Measurements from ENCODE around the gene PLXNA1.

PLXNA1 gene

DNA sequence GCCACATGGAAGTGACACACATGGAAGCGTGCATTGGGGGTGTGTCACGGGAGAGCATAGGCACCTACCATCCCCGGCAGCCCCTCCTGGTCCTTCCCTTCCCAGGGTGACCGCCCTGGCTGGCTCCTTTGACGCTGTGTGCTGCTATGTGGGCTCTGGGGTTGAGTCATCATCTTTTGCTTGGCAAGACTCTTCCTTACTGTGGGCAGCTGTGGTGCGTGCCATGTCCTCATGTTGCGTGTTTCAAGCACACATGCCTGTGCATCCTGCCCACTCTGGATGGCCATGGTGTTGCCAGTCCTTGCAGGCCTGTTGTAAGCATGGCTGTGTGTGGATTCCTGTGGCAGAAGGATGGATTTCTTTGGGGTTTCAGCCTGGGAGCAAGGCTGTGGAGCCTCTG lies 14.0 kb downstream of the PLXNA1 start:
- no peaks in the 10 kb centered on the region for H3K27me3 ChIP-seq (ENCODE audit: low read depth, low read length)
- no peak overlapping the region for H3K9ac ChIP-seq (ENCODE audit: low read length)
- H3K4me1 ChIP-seq (ENCODE audit: low read length): peaks cover 12% of the 10 kb centered on the region
- H3K27ac ChIP-seq (ENCODE audit: low read length): no peak overlapping the region
- no peak overlapping the region for H3K4me3 ChIP-seq (ENCODE audit: low read length)
- no peak overlapping the region for H3K4me2 ChIP-seq (ENCODE audit: low read length)
- no peaks in the 10 kb centered on the region for H3K9me3 ChIP-seq (ENCODE audit: insufficient read depth, low read length)
- no peak overlapping the region for H2AFZ ChIP-seq (ENCODE audit: low read depth, low read length)
- no peaks in the 10 kb centered on the region for H3K36me3 ChIP-seq (replicated peaks; ENCODE audit: low read depth, low read length)
- H4K20me1 ChIP-seq (ENCODE audit: insufficient read depth, low read length): peaks cover 64% of the 10 kb centered on the region
- TF ChIP-seq CTCF (IDR thresholded peaks at IDR 0.05; ENCODE audit: low read depth, low read length) (no peak), EZH2phosphoT487 (IDR thresholded peaks at IDR 0.05; ENCODE audit: low read depth) (no peak)
- H3K79me2 ChIP-seq (ENCODE audit: low read length): peaks cover 17% of the 10 kb centered on the region

DNA sequence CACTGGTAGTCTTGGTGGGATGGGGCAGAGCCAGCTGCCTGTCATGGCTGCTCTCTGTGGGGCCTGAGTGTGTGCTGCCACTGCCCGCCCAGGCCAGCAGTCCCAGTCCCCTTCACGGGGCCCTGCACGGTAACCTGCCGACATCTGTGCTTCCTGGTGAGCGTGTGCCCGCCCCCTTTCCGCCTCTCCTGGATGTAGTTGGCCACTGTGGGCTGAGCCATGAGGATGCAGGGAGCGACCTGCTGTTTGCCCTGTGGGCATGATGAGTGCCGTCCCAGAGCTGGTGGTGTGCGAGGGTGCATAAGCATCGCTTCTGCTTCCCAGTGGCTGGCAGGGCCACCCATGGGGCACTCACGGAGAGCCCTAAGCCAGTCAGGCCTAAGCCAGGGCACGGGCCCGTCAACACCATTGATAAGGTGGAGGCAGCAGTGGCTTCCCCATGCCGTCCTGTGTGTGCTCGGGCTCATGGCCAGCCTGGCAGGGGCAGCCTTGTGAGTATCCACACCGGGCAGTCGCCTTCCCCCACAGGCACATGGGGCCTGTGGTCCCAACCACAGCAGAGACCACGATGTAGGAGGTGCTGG lies 14.6 kb downstream of the PLXNA1 start:
- peaks cover 58% of the 10 kb centered on the region for H4K20me1 ChIP-seq (ENCODE audit: insufficient read depth, low read length)
- no peak overlapping the region for H3K9ac ChIP-seq (ENCODE audit: low read length)
- H3K36me3 ChIP-seq (replicated peaks; ENCODE audit: low read depth, low read length): no peaks in the 10 kb centered on the region
- no peaks in the 10 kb centered on the region for H3K27me3 ChIP-seq (ENCODE audit: low read depth, low read length)
- peaks cover 17% of the 10 kb centered on the region for H3K79me2 ChIP-seq (ENCODE audit: low read length)
- no peak overlapping the region for H2AFZ ChIP-seq (ENCODE audit: low read depth, low read length)
- H3K9me3 ChIP-seq (ENCODE audit: insufficient read depth, low read length): no peaks in the 10 kb centered on the region
- no peak overlapping the region for H3K4me3 ChIP-seq (ENCODE audit: low read length)
- no peak overlapping the region for H3K4me2 ChIP-seq (ENCODE audit: low read length)
- no peak overlapping the region for H3K27ac ChIP-seq (ENCODE audit: low read length)
- H3K4me1 ChIP-seq (ENCODE audit: low read length): peaks cover 12% of the 10 kb centered on the region
- TF ChIP-seq EZH2phosphoT487 (IDR thresholded peaks at IDR 0.05; ENCODE audit: low read depth) (no peak), CTCF (IDR thresholded peaks at IDR 0.05; ENCODE audit: low read depth, low read length) (no peak)

GRCh38 chr3:126998320-126998719 lies 15.4 kb downstream of the PLXNA1 start:
- H4K20me1 ChIP-seq (ENCODE audit: insufficient read depth, low read length): peaks cover 52% of the 10 kb centered on the region
- peaks cover 17% of the 10 kb centered on the region for H3K79me2 ChIP-seq (ENCODE audit: low read length)
- H3K27ac ChIP-seq (ENCODE audit: low read length): no peak overlapping the region

DNA sequence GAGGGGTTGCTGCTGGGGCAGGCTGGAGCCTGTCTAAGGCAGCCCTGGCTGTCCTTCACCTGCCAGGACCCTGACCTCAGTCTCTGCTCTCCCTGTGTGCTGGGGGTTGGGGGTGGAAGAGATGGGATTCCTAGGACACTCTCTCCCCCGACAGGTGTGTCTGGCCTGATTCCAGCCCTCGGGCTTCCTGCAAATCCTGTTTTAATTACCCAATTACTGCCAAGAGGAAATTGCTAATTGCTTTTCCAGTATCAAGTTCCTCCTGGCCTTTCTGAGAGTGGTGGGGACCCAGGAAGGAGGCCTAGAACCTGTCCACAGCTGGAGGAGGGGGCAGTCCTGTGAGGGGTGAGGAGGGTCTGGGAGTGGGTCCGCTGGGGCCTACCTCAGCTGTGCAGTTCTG lies 15.8 kb downstream of the PLXNA1 start:
- peaks cover 12% of the 10 kb centered on the region for H3K4me1 ChIP-seq (ENCODE audit: low read length)
- no peak overlapping the region for H3K9ac ChIP-seq (ENCODE audit: low read length)
- H4K20me1 ChIP-seq (ENCODE audit: insufficient read depth, low read length): peaks cover 48% of the 10 kb centered on the region
- peaks cover 14% of the 10 kb centered on the region for H3K79me2 ChIP-seq (ENCODE audit: low read length)
- H3K4me3 ChIP-seq (ENCODE audit: low read length): no peak overlapping the region
- no peak overlapping the region for H3K4me2 ChIP-seq (ENCODE audit: low read length)
- H3K9me3 ChIP-seq (ENCODE audit: insufficient read depth, low read length): no peaks in the 10 kb centered on the region
- TF ChIP-seq EZH2phosphoT487 (IDR thresholded peaks at IDR 0.05; ENCODE audit: low read depth) (no peak), CTCF (IDR thresholded peaks at IDR 0.05; ENCODE audit: low read depth, low read length) (no peak)
- no peak overlapping the region for H2AFZ ChIP-seq (ENCODE audit: low read depth, low read length)
- H3K36me3 ChIP-seq (replicated peaks; ENCODE audit: low read depth, low read length): no peaks in the 10 kb centered on the region
- H3K27ac ChIP-seq (ENCODE audit: low read length): no peak overlapping the region
- H3K27me3 ChIP-seq (ENCODE audit: low read depth, low read length): no peaks in the 10 kb centered on the region

More at GRCh38 chr3:126998320-126998719, 15.4 kb downstream of the PLXNA1 start:
- TF ChIP-seq CTCF (IDR thresholded peaks at IDR 0.05; ENCODE audit: low read depth, low read length) (no peak), EZH2phosphoT487 (IDR thresholded peaks at IDR 0.05; ENCODE audit: low read depth) (no peak)
- Histone ChIP-seq H3K36me3 (replicated peaks; ENCODE audit: low read depth, low read length) (no peaks in the 10 kb centered on the region), H3K9me3 (ENCODE audit: insufficient read depth, low read length) (no peaks in the 10 kb centered on the region), H3K4me1 (ENCODE audit: low read length) (peaks cover 12% of the 10 kb centered on the region), H2AFZ (ENCODE audit: low read depth, low read length) (no peak overlapping the region), H3K4me2 (ENCODE audit: low read length) (no peak overlapping the region), H3K4me3 (ENCODE audit: low read length) (no peak overlapping the region), H3K9ac (ENCODE audit: low read length) (no peak overlapping the region), H3K27me3 (ENCODE audit: low read depth, low read length) (no peaks in the 10 kb centered on the region)
